Mammary epithelial cell (primary cell): Measurements from ENCODE around the gene PSD2.

Experiments used
- CTCF ChIP-seq, 2 donors: IDR thresholded peaks in 1 of 2; conservative IDR thresholded peaks in 1 of 2; 2 replicates each; pipeline ENCODE4 v1.5.1; 2011 to 2012; ENCODE audit warnings: inconsistent platforms in 2 of 2, low read length in 2 of 2, mild to moderate bottlenecking in 2 of 2, control low read depth in 1 of 2, low read depth in 1 of 2; ENCODE audit not compliant: insufficient read depth in 1 of 2; ENCODE audit errors: extremely low read depth in 1 of 2
- EZH2 ChIP-seq: IDR thresholded peaks from 2 replicates; pipeline ENCODE4 v1.6.1; 2012; ENCODE audit warnings: low read length, inconsistent platforms, borderline replicate concordance

GRCh38 chr5:139749242-139749641 is 46.4 kb upstream of the PSD2 start:
- no peak for TF ChIP-seq CTCF (conservative IDR thresholded peaks at IDR 0.05 in 1 of 2, IDR thresholded peaks at IDR 0.05 in 1 of 2; ENCODE audit: extremely low read depth in 1 of 2, insufficient read depth in 1 of 2, low read depth in 1 of 2, low read length in 2 of 2)
- no peak for TF ChIP-seq EZH2
